ENCODE data around the gene DNAH6. TPM values are rescaled to one million over a fixed set of nuclear protein-coding genes. Genes with fewer than 3 reads are reported as not detected.

DNAH6 gene
- total and polyA plus RNA-seq, 2 of the 13 experiments (the other 11 are each of a cell fraction or from before 2014, with no cell fraction given), result 0.01 TPM; not detected in 1

GRCh38 chr2:84613082-84613481 lies 96.8 kb downstream of the DNAH6 start (continued):
- TF ChIP-seq E2F5 (CRISPR knock-in tag; conservative IDR thresholded peaks at IDR 0.05), result no peak
- no peak for TF ChIP-seq FOXJ3 (CRISPR knock-in tag; IDR thresholded peaks at IDR 0.05; ENCODE audit: borderline replicate concordance)
- peak; percentile 94 for TF ChIP-seq ATF3 (CRISPR knock-in tag; IDR thresholded peaks at IDR 0.05)
- no peak for TF ChIP-seq JDP2 (CRISPR knock-in tag; IDR thresholded peaks at IDR 0.05; ENCODE audit: borderline replicate concordance)
- no peak for TF ChIP-seq ZNF549 (CRISPR knock-in tag; IDR thresholded peaks at IDR 0.05)
- TF ChIP-seq BRD4 (CRISPR knock-in tag; IDR thresholded peaks at IDR 0.05), result no peak
- no peak for TF ChIP-seq ZNF484 (CRISPR knock-in tag; IDR thresholded peaks at IDR 0.05; ENCODE audit: borderline replicate concordance, low read depth)
- TF ChIP-seq ZNF605 (CRISPR knock-in tag; IDR thresholded peaks at IDR 0.05), result no peak
- TF ChIP-seq ZSCAN29 (CRISPR knock-in tag; conservative IDR thresholded peaks at IDR 0.05), result no peak
- TF ChIP-seq HOXA3 (CRISPR knock-in tag; IDR thresholded peaks at IDR 0.05), result peak; percentile 33; the same call in 1 of the 2 replicates
- TF ChIP-seq GTF2F1 (IDR thresholded peaks at IDR 0.05; ENCODE audit: low read length), result no peak
- TF ChIP-seq E2F1 (CRISPR knock-in tag; IDR thresholded peaks at IDR 0.05), result no peak
- TF ChIP-seq E2F2 (CRISPR knock-in tag; IDR thresholded peaks at IDR 0.05; ENCODE audit: borderline replicate concordance), result no peak
- TF ChIP-seq, protein P1, sequence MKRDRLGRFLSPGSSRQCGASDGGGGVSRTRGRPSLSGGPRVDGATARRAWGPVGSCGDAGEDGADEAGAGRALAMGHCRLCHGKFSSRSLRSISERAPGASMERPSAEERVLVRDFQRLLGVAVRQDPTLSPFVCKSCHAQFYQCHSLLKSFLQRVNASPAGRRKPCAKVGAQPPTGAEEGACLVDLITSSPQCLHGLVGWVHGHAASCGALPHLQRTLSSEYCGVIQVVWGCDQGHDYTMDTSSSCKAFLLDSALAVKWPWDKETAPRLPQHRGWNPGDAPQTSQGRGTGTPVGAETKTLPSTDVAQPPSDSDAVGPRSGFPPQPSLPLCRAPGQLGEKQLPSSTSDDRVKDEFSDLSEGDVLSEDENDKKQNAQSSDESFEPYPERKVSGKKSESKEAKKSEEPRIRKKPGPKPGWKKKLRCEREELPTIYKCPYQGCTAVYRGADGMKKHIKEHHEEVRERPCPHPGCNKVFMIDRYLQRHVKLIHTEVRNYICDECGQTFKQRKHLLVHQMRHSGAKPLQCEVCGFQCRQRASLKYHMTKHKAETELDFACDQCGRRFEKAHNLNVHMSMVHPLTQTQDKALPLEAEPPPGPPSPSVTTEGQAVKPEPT (CRISPR knock-in tag; IDR thresholded peaks at IDR 0.05; ENCODE audit: low read depth), result no peak
- no peak for TF ChIP-seq MED8 (CRISPR knock-in tag; IDR thresholded peaks at IDR 0.05; ENCODE audit: insufficient replicate concordance)
- TF ChIP-seq TRIM24 (CRISPR knock-in tag; IDR thresholded peaks at IDR 0.05), result 0 out of 2 replicates have a peak, but pooled peaks have one; percentile 53
- TF ChIP-seq, protein P2, sequence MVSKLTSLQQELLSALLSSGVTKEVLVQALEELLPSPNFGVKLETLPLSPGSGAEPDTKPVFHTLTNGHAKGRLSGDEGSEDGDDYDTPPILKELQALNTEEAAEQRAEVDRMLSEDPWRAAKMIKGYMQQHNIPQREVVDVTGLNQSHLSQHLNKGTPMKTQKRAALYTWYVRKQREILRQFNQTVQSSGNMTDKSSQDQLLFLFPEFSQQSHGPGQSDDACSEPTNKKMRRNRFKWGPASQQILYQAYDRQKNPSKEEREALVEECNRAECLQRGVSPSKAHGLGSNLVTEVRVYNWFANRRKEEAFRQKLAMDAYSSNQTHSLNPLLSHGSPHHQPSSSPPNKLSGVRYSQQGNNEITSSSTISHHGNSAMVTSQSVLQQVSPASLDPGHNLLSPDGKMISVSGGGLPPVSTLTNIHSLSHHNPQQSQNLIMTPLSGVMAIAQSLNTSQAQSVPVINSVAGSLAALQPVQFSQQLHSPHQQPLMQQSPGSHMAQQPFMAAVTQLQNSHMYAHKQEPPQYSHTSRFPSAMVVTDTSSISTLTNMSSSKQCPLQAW (CRISPR knock-in tag; IDR thresholded peaks at IDR 0.05), result no peak
- TF ChIP-seq GZF1 (CRISPR knock-in tag; IDR thresholded peaks at IDR 0.05), result no peak
- TF ChIP-seq, protein P3, sequence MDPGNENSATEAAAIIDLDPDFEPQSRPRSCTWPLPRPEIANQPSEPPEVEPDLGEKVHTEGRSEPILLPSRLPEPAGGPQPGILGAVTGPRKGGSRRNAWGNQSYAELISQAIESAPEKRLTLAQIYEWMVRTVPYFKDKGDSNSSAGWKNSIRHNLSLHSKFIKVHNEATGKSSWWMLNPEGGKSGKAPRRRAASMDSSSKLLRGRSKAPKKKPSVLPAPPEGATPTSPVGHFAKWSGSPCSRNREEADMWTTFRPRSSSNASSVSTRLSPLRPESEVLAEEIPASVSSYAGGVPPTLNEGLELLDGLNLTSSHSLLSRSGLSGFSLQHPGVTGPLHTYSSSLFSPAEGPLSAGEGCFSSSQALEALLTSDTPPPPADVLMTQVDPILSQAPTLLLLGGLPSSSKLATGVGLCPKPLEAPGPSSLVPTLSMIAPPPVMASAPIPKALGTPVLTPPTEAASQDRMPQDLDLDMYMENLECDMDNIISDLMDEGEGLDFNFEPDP (CRISPR knock-in tag; conservative IDR thresholded peaks at IDR 0.05), result no peak
- no peak for TF ChIP-seq HOXA5 (CRISPR knock-in tag; IDR thresholded peaks at IDR 0.05)
- TF ChIP-seq ZNF709 (CRISPR knock-in tag; IDR thresholded peaks at IDR 0.05), result no peak
- TF ChIP-seq TBX3 (IDR thresholded peaks at IDR 0.05; ENCODE audit: borderline replicate concordance), result peak; percentile 64
- TF ChIP-seq ZSCAN21 (CRISPR knock-in tag; IDR thresholded peaks at IDR 0.05; ENCODE audit: borderline replicate concordance), result no peak
